ENCODE measurements around the gene CARD19.

Gene CARD19, protein sequence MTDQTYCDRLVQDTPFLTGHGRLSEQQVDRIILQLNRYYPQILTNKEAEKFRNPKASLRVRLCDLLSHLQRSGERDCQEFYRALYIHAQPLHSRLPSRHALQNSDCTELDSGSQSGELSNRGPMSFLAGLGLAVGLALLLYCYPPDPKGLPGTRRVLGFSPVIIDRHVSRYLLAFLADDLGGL

DNA sequence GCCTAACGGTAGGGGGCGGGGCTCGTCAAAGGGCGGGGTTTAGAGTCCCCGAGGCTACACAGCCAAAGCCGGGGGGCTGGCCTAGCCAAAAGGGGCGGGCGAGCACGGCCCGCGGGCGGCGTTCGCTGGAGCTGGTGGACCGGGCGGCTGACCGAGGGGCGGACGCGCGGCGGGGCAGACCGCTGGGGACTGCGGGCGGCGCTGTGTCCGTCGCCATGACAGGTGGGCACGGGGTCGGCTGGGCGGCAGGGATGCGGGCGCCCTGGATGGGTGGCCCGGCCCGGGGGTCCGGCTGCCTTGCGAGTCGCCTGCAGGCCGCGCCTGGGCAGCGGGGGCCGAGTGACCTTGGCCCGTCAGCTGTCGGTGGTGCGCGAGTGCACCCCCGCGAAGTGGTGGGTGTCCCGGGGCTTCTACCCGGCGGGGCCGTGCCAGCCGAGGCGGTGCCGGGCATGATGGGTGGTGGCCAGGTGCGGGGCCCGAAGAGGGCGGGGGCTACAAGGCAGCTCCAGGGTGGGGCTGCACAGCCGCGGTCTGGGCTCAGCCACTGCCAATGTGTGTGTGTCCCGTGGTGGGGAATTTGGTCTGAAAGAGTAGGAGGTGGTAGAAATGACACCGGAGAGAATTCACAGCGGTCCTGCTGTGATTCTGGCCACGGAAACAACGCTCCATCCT, at the start of gene CARD19:
Gene CARD19, plus strand, starts transcription at position 87 of the 672 bp plus-strand sequence. Its CDS starts 129 bp downstream, at position 216.
- no peak for DNase-seq (ENCODE audit: low read depth, low spot score)

- no peak for DNase-seq (ENCODE audit: low read depth, low spot score)
Observed at GRCh38 chr9:93048566-93049448, 47.2 kb upstream of the CARD19 start.

DNA sequence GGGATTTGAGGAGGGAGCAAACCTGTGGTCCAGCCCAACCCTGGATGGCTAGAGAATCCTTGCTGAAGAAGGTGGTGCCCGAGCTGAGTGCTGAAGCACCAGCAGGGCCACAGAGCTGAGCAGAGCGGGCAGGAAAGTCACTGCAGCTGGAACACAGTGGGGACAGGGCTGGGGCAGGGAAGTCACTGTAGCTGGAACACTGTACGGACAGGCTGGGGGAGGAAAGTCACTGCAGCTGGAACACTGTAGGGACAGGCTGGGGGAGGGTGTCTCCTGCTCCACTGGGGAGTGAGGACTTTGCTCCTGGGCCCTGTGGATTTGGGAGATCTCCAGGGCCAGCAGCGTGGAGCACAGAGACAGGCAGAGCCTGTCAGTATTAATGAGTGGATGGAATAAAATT, 46.5 kb upstream of the CARD19 start:
- no peak for DNase-seq (ENCODE audit: low read depth, low spot score)

DNA sequence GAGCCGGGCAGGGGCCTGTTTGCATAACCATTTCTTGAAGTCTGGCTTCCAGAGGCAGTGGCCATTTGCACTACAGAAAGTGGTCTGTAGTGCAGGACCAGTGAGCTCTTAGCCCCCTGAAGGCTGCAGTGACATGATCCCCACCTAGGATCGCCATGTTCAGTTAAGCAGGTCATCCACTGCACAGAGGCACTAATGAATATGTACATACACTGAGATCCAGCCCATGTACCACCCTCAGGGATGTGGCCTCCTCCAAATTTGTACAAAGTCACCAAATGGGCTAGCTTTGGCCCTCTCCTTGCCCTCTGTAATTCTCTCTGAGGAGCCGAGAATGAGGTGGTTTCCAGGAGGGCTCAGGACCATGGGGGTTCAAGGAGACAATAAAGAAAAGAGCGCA, 45.8 kb upstream of the CARD19 start:
- DNase-seq (ENCODE audit: low read depth, low spot score), result no peak

GRCh38 chr9:93051680-93052089, 44.3 kb upstream of the CARD19 start:
- no peak for DNase-seq (ENCODE audit: low read depth, low spot score)

DNA sequence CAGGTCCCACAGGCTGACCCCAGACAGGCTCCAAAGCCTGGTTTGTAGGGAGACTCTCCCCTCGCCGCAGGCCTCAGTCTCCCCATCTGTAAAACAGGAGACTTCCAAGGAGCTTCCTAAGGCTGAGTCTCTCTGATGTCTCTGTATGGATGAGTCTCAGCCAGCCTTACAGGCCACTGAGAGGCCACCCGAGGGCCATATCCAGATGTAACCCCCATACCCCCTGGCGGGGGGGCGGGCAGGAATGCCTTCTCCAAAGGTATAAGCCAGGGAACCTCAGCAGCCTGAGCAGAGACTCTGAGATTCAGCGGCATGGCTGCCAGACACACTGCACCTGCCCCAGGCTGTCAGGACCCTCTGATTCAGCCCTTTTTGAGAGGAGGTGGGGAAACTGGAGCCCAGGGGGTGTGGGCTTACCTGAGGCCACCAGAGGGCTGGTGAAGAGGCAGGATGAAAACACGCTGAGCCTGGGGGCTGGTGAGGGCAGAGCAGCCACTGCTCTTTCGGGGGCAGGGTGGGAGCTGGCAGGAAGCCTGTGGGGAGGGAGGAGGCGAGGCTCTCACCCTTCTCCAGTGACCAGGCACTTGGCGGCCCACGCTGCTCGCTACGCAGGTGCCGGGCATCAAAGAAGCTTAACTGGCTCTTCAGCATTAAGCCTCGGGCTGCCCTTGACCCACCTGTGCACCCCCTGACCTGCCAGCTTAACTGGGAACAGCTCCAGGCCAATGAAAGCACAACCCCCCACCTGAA, 43.1 kb upstream of the CARD19 start:
- DNase-seq (ENCODE audit: low read depth, low spot score), result no peak

GRCh38 chr9:93053781-93054331, 42.2 kb upstream of the CARD19 start:
- DNase-seq (ENCODE audit: low read depth, low spot score), result no peak

- no peak for DNase-seq (ENCODE audit: low read depth, low spot score)
Observed at GRCh38 chr9:93054758-93055704, 41.0 kb upstream of the CARD19 start.

GRCh38 chr9:93057042-93057702, 38.8 kb upstream of the CARD19 start:
- no peak for DNase-seq (ENCODE audit: low read depth, low spot score)

GRCh38 chr9:93057703-93058354, 38.2 kb upstream of the CARD19 start:
- DNase-seq (ENCODE audit: low read depth, low spot score), result no peak

- no peak for DNase-seq (ENCODE audit: low read depth, low spot score)
Observed at GRCh38 chr9:93058355-93059010, 37.5 kb upstream of the CARD19 start, which contains the start of gene SUSD3. Gene SUSD3 (plus strand): TSS chr9:93058701. CDS start chr9:93058743, 42 bp downstream.

DNA sequence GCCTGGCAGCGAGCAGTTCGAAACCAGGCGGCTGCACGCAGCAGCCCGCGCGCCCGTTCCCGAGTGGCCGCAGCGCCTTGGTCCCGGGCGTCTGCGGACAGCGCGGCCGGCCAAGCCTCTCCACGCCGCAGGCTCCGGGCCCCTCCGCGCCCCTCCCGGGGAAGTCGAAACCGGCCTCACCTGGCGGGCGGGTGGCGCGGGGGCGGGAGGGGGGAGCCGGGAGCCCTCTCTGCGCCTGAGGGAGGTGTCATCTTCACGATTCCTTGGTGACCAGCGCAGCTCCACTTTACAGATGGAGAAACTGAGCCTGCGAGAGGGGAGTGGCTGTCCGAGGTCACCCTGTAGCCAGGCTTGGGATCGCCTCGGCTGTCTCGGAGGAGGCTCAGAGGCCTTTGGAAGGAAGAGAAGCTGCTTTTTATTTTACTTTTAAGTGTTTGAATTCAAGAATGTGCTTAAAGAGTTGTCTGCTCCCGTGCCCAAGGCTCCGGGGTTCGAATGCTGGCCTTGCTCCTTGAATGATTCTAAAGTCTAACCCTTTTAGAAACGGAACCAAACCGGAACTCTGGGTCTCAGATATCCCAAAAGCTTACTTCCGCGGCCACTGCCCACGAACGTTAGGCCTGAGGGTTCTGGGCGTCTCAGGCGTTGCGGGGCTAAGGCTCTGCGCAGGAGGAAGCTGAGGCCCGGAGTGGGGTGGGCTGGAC, 36.9 kb upstream of the CARD19 start:
- no peak for DNase-seq (ENCODE audit: low read depth, low spot score)

DNA sequence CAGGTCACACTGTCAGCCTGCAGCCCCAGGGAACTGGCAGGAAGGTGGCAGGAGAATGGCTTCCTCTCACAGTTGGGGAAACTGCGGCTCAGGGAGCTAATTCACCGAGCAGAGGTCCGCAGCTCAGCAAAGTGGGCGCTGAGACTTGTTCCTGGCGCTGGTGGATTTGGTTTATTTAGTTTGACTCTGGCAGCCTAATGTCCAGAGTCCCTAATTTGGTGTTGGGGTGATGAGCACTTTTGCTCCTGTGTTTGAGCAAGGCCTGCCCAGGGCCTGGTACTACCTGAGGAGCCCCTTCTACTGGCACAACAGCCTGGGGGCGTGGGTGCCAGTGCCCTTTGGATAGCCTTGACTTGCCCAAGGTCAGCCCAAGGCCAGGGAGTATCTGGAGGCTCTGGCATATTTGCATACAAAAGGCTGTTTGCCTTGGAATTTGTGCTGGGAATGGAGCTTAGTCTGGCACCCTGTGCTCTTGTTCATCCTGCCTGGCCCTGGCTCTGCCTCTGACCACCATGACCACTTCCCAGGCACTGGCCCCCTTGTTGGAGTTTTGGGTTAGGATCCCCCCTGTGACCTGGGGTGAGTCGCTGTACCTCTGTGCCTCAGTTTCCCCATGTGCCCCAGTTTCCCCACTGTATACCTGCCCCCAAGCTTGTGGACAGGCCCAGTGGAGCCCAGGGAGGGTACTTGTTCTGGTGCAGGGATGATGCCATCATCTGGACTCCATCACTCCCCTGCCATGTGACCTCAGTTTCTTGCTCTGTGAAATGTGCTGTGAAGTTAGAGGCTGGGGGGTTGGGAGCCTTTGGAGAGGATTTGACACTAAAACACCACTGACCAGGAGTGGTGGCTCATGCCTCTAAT, 36.1 kb upstream of the CARD19 start:
- DNase-seq (ENCODE audit: low read depth, low spot score), result no peak

GRCh38 chr9:93060746-93061259, 35.2 kb upstream of the CARD19 start:
- DNase-seq (ENCODE audit: low read depth, low spot score), result no peak

DNA sequence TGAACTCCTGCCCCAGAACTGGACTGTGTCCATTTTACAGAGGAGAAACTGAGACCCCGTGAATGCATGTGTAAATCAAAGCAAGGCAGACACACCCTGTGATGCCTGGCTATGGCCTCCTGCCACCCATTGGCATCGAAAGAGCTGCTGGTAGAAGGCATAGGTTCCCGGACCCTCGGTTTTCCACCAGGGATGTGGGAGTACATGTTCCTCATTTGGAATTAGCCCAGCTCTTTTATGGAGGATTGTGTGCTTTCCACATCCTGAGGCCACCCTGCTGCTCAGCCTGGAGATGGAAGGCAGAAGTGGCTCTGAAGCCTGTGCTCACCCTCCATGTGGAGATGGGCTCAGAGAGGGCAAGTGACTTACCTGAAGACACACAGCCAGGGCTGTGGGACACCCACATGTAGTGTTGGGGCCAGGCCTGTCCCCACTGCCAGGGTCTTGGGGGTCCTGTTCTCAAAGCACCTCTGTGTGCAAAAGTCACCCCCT, 34.7 kb upstream of the CARD19 start:
- no peak for DNase-seq (ENCODE audit: low read depth, low spot score)

Data from brain pericyte (primary cell).